Neutrophil (primary cell): ENCODE measurements around the gene PPL.
"Not testable (repeated sequence)": the region's sequence is repeated elsewhere in the genome, so short reads cannot be mapped to it uniquely, and the experiment has no call there.

Experiments used
- H3K27ac ChIP-seq: fragments of 200-600 bp; sonication (generic); 2 replicates; pipeline ENCODE4 v1.5.1; 2016; ENCODE audit warnings: mild to moderate bottlenecking, moderate library complexity
- H3K27me3 ChIP-seq: fragments of 200-600 bp; sonication (generic); 2 replicates; pipeline ENCODE4 v1.6.0; 2016; ENCODE audit warnings: mild to moderate bottlenecking
- H3K36me3 ChIP-seq: fragments of 200-600 bp; sonication (generic); 2 replicates; pipeline ENCODE4 v1.5.1; 2017
- H3K4me1 ChIP-seq, 2 experiments: fragments of 200-600 bp in 1 of 2; sonication (generic) in 1 of 2; 1 replicate in 1 of 2; 2 replicates in 1 of 2; pipeline versions ENCODE4 v1.5.1 to v1.6.1; 2013 to 2016; ENCODE audit warnings: low read depth in 1 of 2, low read length in 1 of 2, mild to moderate bottlenecking in 1 of 2, moderate library complexity in 1 of 2; ENCODE audit not compliant: control insufficient read depth in 1 of 2, insufficient read depth in 1 of 2
- H3K4me3 ChIP-seq, 2 experiments: fragments of 200-600 bp in 1 of 2; sonication (generic) in 1 of 2; 1 replicate in 1 of 2; 2 replicates in 1 of 2; pipeline ENCODE4 v1.5.1; 2013 to 2016; ENCODE audit warnings: low read depth in 1 of 2, low read length in 1 of 2, mild to moderate bottlenecking in 1 of 2, moderate library complexity in 1 of 2
- H3K9me3 ChIP-seq: fragments of 200-600 bp; sonication (generic); 2 replicates; pipeline ENCODE4 v1.5.1; 2016
- TF ChIP-seq, protein P1 (sequence below): fragments of 200-600 bp; sonication (generic); IDR thresholded peaks from 2 replicates; pipeline ENCODE4 v1.5.1; 2016; ENCODE audit warnings: antibody characterized with exemption

Gene PPL

DNA sequence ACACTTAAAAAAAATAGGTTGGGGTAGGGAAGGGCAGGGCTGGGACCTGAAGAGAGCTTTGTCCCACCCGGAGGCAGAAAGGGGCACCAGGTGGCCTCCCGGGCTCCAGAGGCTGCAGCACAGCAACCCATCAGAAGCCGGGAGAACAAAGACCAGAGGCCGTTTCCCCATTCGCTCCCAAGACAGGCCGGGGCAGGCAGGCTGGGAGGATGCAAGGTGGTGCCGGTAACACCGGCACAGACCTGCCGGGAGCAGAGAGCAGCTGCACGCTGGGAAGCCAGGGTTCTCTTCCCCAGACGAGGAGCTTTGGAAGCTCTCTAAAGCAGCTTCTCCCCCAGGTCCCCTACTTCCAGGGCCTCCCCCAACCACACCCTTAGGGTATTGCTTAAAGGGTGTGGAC, 5.6 kb downstream of the PPL start:
- H3K4me3 ChIP-seq, result no peak overlapping the region
- H3K27me3 ChIP-seq, result peaks cover 64% of the 10 kb centered on the region
- H3K27ac ChIP-seq, result no peak overlapping the region
- TF ChIP-seq, protein P1, sequence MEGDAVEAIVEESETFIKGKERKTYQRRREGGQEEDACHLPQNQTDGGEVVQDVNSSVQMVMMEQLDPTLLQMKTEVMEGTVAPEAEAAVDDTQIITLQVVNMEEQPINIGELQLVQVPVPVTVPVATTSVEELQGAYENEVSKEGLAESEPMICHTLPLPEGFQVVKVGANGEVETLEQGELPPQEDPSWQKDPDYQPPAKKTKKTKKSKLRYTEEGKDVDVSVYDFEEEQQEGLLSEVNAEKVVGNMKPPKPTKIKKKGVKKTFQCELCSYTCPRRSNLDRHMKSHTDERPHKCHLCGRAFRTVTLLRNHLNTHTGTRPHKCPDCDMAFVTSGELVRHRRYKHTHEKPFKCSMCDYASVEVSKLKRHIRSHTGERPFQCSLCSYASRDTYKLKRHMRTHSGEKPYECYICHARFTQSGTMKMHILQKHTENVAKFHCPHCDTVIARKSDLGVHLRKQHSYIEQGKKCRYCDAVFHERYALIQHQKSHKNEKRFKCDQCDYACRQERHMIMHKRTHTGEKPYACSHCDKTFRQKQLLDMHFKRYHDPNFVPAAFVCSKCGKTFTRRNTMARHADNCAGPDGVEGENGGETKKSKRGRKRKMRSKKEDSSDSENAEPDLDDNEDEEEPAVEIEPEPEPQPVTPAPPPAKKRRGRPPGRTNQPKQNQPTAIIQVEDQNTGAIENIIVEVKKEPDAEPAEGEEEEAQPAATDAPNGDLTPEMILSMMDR, result no peak
- peaks cover 9% of the 10 kb centered on the region for H3K9me3 ChIP-seq
- H3K4me1 ChIP-seq, result peaks cover 6 to 7% of the 10 kb centered on the region in 2 experiments
- no peaks in the 10 kb centered on the region for H3K36me3 ChIP-seq

DNA sequence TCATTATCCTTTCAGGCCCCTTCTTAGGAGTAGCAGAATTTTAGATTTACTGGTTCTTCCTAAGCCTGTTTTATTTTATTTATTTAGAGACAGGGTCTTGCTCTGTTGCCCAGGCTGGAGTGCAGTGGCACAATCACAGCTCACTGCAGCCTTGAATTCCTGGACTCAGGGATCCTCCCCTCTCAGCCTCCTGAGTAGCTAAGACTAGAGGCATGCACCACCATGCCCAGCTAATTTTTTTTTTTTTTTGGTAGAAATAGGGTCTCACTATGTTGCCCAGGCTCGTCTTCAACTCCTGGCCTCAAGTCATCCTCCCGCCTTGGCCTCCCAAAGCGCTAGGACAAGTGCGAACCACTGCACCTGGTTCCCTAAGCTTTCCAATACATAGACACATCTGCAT, 7.3 kb downstream of the PPL start:
- not testable (repeated sequence) for H3K27ac ChIP-seq, H3K9me3 ChIP-seq

GRCh38 chr16:4928227-4928626, 8.7 kb downstream of the PPL start:
- Histone ChIP-seq H3K4me3 (no peak overlapping the region), H3K27me3 (peaks cover 52% of the 10 kb centered on the region), H3K9me3 (peaks cover 9% of the 10 kb centered on the region), H3K27ac (no peak overlapping the region), H3K4me1 (no peaks in the 10 kb centered on the region), H3K36me3 (no peaks in the 10 kb centered on the region)
- TF ChIP-seq, protein P1, result no peak

More for the DNA sequence above, 7.3 kb downstream of the PPL start:
- not testable (repeated sequence) for H3K4me1 ChIP-seq, H3K36me3 ChIP-seq, H3K4me3 ChIP-seq
- H3K27me3 ChIP-seq, result peaks cover 54% of the 10 kb centered on the region

- Histone ChIP-seq H3K27ac (no peak overlapping the region), H3K9me3 (peaks cover 9% of the 10 kb centered on the region), H3K4me1 (no peaks in the 10 kb centered on the region), H3K4me3 (no peak overlapping the region), H3K36me3 (no peaks in the 10 kb centered on the region), H3K27me3 (peaks cover 53% of the 10 kb centered on the region)
- TF ChIP-seq, protein P1, result no peak
These were observed 9.3 kb downstream of the PPL start for GRCh38 chr16:4927661-4928060.

DNA sequence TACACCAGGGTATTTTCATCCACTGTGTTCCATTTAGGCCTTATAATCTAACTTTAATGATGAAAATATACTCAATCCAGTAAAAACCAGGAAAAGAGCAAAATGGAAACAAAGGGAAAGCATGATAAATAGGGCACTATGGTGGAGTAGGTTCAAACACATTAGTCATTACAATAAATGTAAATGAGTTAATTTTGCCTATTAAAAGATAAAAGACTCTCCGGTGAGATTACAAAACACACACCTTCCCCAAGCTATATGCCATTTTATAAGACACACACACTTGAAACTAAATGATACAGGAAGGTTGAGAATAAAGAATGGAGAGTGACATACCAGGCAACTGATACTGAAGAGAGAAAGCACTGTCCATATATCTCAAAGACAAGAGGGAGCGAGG, 10.0 kb downstream of the PPL start:
- Histone ChIP-seq H3K9me3 (peaks cover 9% of the 10 kb centered on the region), H3K27ac (no peak overlapping the region), H3K27me3 (peaks cover 53% of the 10 kb centered on the region), H3K4me3 (no peak overlapping the region), H3K36me3 (no peaks in the 10 kb centered on the region), H3K4me1 (no peaks in the 10 kb centered on the region)
- TF ChIP-seq, protein P1, result no peak

DNA sequence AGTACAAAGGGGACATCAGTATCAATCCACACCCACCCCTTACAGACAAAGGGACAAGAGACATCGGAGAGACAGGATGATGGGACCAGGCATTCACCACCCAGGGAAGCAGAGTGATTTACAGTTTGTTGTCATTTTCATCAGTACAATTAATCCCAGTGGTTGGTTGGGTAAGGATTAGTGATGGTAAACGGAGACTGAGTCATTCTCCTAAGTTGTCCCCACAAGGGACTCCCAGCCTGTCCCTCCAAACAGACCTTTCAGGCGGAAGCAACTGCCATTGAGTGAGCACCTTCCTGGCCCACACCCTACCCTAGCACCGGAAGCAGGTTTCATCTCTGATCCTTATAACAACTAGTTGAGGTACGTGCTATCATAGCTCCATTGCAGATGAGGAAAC, 11.2 kb downstream of the PPL start:
- H3K4me3 ChIP-seq, result no peak overlapping the region
- peaks cover 42% of the 10 kb centered on the region for H3K27me3 ChIP-seq
- H3K9me3 ChIP-seq, result peaks cover 9% of the 10 kb centered on the region
- H3K36me3 ChIP-seq, result no peaks in the 10 kb centered on the region
- no peak overlapping the region for H3K27ac ChIP-seq
- TF ChIP-seq, protein P1, result no peak
- no peaks in the 10 kb centered on the region for H3K4me1 ChIP-seq
